ENCODE data around the gene C10orf95. TPM values are rescaled to one million over a fixed set of nuclear protein-coding genes. Genes with fewer than 3 reads are reported as not detected.

Gene C10orf95
- total and polyA plus RNA-seq, 2 donors (not counting 3 experiments of a cell fraction or from before 2014, with no cell fraction given), result 0.08 TPM; not detected in 1

GRCh38 chr10:102444851-102445250, 6.5 kb downstream of the C10orf95 start:
- H3K9me3 ChIP-seq (replicated peaks; ENCODE audit: control insufficient read depth, insufficient read depth, low read length), result no peaks in the 10 kb centered on the region
- ChIA-PET POLR2A (no interaction called here), CTCF (interaction anchor here (0.7 kb wide), 1 partner anchor 22 kb away, joined by 3 read pairs; no protein-coding TSS in a partner anchor)
- intact Hi-C loops (cut with micrococcal nuclease), result no loop called here
- DNase-seq (ENCODE audit: low read depth, low spot score) (no peak), FAIRE-seq (no peak)
- H4K20me1 ChIP-seq (replicated peaks; ENCODE audit: control insufficient read depth, extremely low read depth, insufficient read depth, low read length), result no peaks in the 10 kb centered on the region
- BruUV-seq (replicated peaks), result no TSS peak
- TF ChIP-seq FOS (IDR thresholded peaks at IDR 0.05; ENCODE audit: borderline replicate concordance, insufficient read depth, low read length), result no peak
- no peak for TF ChIP-seq JUN (IDR thresholded peaks at IDR 0.05; ENCODE audit: borderline replicate concordance, insufficient read depth, insufficient read length, low read depth)
- TF ChIP-seq MYC (IDR thresholded peaks at IDR 0.05; ENCODE audit: low read depth, low read length), result no peak
- no peak for TF ChIP-seq GATA2 (IDR thresholded peaks at IDR 0.05; ENCODE audit: insufficient read depth, insufficient read length, low read depth, low read length)
- TF ChIP-seq CTCF (IDR thresholded peaks at IDR 0.05; ENCODE audit: extremely low read depth in 1 of 2, insufficient read depth in 1 of 2, low read depth in 1 of 2, low read length in 2 of 2), result no peak
- TF ChIP-seq EZH2 (IDR thresholded peaks at IDR 0.05; ENCODE audit: borderline replicate concordance, low read depth, low read length, severe bottlenecking), result no peak
- no peak for TF ChIP-seq POLR2A (IDR thresholded peaks at IDR 0.05; ENCODE audit: low read depth, low read length)
- TF ChIP-seq MAX (IDR thresholded peaks at IDR 0.05; ENCODE audit: insufficient read depth, insufficient read length), result no peak
- no peak for TF ChIP-seq POLR2AphosphoS5 (IDR thresholded peaks at IDR 0.05; ENCODE audit: insufficient read depth, low read depth, low read length)
- peaks cover 2% of the 10 kb centered on the region in 2 experiments for H3K27me3 ChIP-seq (ENCODE audit: control insufficient read depth in 2 of 2, insufficient read depth in 2 of 2, low read length in 2 of 2)
- H3K9me1 ChIP-seq (replicated peaks; ENCODE audit: control insufficient read depth, extremely low read depth, insufficient read depth, low read length), result no peaks in the 10 kb centered on the region
- H3K4me1 ChIP-seq (ENCODE audit: control insufficient read depth, extremely low read depth, insufficient read depth, low read length), result no peaks in the 10 kb centered on the region
- no peak overlapping the region for H3K4me3 ChIP-seq (replicated peaks in 1 of 3; ENCODE audit: insufficient read depth in 1 of 3, low read depth in 1 of 3, low read length in 3 of 3)
- H3K9ac ChIP-seq (replicated peaks; ENCODE audit: extremely low read depth, insufficient read depth, low read length), result no peak overlapping the region
- H3K4me2 ChIP-seq (ENCODE audit: insufficient read depth, low read length), result no peak overlapping the region
- H2AFZ ChIP-seq (ENCODE audit: low read depth, low read length), result no peak overlapping the region
- dilution Hi-C loops (cut with MboI; ENCODE audit: extremely low pct_ligation_motif_present, low sequenced_read_pairs), result no loop called here
- H3K79me2 ChIP-seq (ENCODE audit: control insufficient read depth, insufficient read depth, low read length), result no peaks in the 10 kb centered on the region
- no peaks in the 10 kb centered on the region for H3K36me3 ChIP-seq (ENCODE audit: control insufficient read depth in 2 of 2, extremely low read depth in 1 of 2, insufficient read depth in 2 of 2, low read length in 2 of 2)
- no peak overlapping the region for H3K27ac ChIP-seq (ENCODE audit: insufficient read depth, low read depth, low read length)
